ENCODE data around the gene GABRP. TPM values are rescaled to one million over a fixed set of nuclear protein-coding genes. Genes with fewer than 3 reads are reported as not detected.

GABRP gene, protein sequence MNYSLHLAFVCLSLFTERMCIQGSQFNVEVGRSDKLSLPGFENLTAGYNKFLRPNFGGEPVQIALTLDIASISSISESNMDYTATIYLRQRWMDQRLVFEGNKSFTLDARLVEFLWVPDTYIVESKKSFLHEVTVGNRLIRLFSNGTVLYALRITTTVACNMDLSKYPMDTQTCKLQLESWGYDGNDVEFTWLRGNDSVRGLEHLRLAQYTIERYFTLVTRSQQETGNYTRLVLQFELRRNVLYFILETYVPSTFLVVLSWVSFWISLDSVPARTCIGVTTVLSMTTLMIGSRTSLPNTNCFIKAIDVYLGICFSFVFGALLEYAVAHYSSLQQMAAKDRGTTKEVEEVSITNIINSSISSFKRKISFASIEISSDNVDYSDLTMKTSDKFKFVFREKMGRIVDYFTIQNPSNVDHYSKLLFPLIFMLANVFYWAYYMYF
- not detected for total RNA-seq

DNA sequence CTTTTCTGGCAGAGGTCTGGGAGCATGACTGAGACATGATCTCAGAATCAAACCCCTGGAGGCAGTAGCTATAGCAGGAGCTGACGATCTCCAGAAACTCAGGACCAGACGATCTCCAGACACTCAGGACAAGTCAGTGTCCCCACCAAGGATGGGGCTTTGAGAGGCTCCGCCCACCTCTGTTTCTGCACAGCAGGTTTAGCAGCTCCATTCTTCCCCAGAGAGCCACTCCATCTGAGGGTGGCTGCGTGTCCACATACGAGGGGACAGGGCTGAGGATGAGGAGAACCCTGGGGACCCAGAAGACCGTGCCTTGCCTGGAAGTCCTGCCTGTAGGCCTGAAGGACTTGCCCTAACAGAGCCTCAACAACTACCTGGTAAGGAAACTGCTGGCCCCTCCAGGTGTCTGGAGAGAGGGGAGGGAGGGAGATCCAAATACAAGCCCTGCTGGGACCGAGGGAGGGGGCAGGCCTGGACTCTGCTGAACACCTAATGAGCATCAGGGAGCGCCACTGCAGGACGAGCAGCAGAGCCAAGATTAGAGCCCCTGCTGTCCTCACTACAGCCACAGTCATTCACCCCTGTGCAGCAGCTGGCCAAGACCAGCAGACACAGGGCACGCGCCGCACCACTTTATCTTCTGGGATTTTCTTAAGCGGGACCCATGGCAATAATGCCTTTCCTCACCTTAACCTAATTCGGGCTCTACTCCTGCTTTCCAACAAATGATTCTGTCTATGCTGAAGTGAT lies at the start of gene GABRP:
TSS of gene GABRP (plus strand) at position 228 of the 750 bp plus-strand sequence. CDS start 4,891 bp downstream, outside the sequence.
- Mint-ChIP-seq H3K4me3 (no peak within 1 kb of the TSS), H3K36me3 (ENCODE audit: low read depth) (no peaks in the 10 kb centered on the region), H3K4me1 (ENCODE audit: low read depth) (no peaks in the 10 kb centered on the region), H3K27ac (no peak within 1 kb of the TSS), H3K27me3 (ENCODE audit: low read depth) (no peaks in the 10 kb centered on the region), H3K9me3 (no peaks in the 10 kb centered on the region)
- intact Hi-C loops (cut with micrococcal nuclease) = no loop called here
- DNase-seq = no peak
- CTCF ChIA-PET = no interaction called here

DNA sequence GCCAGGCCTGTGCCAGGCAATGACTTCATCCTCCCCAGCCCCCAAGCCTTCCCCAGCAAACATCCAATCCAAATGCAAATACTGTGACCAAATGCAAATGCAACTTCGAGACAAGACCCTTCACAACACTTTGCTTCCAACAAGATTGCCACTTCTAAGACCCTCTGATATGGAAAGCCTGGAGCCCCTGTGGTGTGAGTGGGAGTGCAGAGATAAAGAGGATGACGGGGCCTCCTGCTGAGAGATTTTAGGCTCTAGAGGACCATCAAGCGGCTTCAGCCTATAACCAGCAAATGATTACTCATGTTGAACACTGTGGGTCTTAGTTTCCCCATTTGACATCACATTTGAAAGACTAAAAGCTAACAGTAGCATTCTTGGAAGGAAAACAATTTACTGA lies 46.6 kb upstream of the GABRP start:
- no peak for DNase-seq
- Mint-ChIP-seq H3K36me3 (ENCODE audit: low read depth) (no peaks in the 10 kb centered on the region), H3K27ac (no peak overlapping the region), H3K27me3 (ENCODE audit: low read depth) (peaks cover 9% of the 10 kb centered on the region), H3K4me3 (no peak overlapping the region), H3K9me3 (peaks cover 6% of the 10 kb centered on the region), H3K4me1 (ENCODE audit: low read depth) (no peaks in the 10 kb centered on the region)
- CTCF ChIA-PET = no interaction called here
- intact Hi-C loops (cut with micrococcal nuclease) = no loop called here

DNA sequence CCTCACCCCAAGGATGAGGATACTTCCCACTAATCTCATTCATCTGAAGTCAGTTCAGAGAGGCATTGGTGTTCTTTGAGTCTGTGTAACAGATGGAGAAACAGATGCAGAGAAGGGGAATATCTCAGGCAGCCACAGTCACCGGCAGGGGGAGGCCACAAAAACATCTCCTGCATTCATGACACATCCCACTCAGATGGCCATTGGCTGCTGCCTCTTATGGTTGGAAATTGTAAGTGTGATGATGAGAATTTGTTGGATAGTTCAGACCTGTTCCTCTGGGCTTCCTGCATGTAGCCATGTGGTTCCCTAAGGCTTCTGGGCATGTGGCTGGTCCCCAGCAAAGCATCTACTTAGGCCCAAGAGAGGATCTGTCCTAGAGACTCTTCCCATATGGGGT lies 45.9 kb upstream of the GABRP start:
- Mint-ChIP-seq H3K4me1 (ENCODE audit: low read depth) (no peaks in the 10 kb centered on the region), H3K27me3 (ENCODE audit: low read depth) (peaks cover 10% of the 10 kb centered on the region), H3K4me3 (no peak overlapping the region), H3K9me3 (peaks cover 6% of the 10 kb centered on the region), H3K36me3 (ENCODE audit: low read depth) (no peaks in the 10 kb centered on the region), H3K27ac (no peak overlapping the region)
- CTCF ChIA-PET = no interaction called here
- intact Hi-C loops (cut with micrococcal nuclease) = no loop called here
- no peak for DNase-seq

DNA sequence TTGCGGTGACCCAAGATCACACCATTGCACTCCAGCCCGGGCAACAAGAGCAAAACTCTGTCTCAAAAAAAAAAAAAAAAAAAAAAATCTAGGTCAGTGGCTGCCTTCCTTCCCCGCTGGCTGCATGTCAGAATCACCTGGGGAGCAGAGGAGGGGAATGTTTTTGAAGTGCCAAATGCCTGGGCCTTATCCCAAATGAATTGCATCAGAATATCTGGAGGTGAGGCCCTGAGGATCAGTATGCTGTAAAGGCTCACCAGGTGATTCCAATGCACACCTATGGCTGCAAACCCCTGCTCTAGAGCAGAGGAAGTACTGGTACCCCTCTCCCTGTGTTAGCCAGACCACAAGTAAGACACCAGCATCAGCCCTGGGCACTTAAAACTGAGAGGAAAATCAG lies 44.7 kb upstream of the GABRP start:
- peaks cover 2% of the 10 kb centered on the region for H3K4me1 Mint-ChIP-seq (ENCODE audit: low read depth)
- H3K9me3 Mint-ChIP-seq = peaks cover 6% of the 10 kb centered on the region
- H3K36me3 Mint-ChIP-seq (ENCODE audit: low read depth) = no peaks in the 10 kb centered on the region
- no peak for DNase-seq
- CTCF ChIA-PET = no interaction called here
- intact Hi-C loops (cut with micrococcal nuclease) = no loop called here
- H3K4me3 Mint-ChIP-seq = no peak overlapping the region
- H3K27me3 Mint-ChIP-seq (ENCODE audit: low read depth) = peaks cover 18% of the 10 kb centered on the region
- no peak overlapping the region for H3K27ac Mint-ChIP-seq

DNA sequence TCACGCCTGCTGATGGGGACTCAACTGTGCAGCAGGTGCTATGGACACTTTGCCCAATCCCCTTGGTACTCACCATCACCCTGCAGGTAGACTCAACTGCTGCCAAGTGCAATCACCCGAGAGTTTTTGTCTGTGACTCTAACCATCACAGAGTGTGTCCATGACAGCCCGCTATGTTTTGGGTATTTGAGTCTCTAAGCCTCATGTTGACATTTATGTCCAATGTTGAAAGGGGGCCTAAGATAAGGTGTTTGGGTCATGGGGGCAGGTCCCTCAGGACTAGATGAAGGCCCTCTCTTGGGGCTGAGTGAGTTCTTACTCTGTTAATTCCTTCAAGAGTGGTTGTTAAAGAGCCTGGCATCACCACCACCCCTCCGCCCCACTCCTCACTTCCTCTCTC lies 44.1 kb upstream of the GABRP start:
- peaks cover 6% of the 10 kb centered on the region for H3K9me3 Mint-ChIP-seq
- H3K36me3 Mint-ChIP-seq (ENCODE audit: low read depth) = no peaks in the 10 kb centered on the region
- no peak overlapping the region for H3K27ac Mint-ChIP-seq
- H3K27me3 Mint-ChIP-seq (ENCODE audit: low read depth) = peaks cover 21% of the 10 kb centered on the region
- peaks cover 7% of the 10 kb centered on the region for H3K4me1 Mint-ChIP-seq (ENCODE audit: low read depth)
- CTCF ChIA-PET = no interaction called here
- DNase-seq = no peak
- no peak overlapping the region for H3K4me3 Mint-ChIP-seq
- intact Hi-C loops (cut with micrococcal nuclease) = no loop called here

DNA sequence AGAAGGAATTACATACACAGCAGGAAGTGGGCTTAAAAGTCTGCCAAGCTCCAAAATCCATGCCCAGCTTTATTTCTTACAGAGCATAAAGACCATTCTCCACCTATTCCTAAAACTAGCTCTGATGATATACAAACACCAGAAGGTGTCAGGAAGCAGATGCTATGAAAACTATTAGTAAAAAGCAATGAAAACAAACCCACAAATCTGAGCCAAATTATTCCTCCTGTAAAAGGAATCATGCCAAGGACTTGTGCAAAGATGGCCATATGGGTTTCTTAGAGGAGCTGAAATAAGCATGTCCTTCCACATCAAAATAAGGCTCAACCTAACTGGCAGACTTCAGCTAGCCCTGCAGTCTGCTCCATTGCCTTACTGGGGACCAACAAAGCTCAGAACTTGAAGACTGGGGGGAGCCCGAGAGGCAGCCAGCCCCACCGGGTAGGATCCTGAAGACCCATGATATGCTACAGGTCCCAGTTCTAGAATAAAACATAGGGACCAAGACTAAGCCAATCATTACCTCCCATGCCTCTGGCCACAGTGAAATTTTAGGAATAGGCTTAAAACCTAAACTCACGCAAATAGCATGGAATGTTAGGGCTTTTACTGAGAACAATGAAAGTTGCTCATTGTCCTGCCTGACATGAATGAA lies 42.8 kb upstream of the GABRP start:
- no peak for DNase-seq
- no peak overlapping the region for H3K27ac Mint-ChIP-seq
- no peaks in the 10 kb centered on the region for H3K36me3 Mint-ChIP-seq (ENCODE audit: low read depth)
- H3K4me1 Mint-ChIP-seq (ENCODE audit: low read depth) = peaks cover 7% of the 10 kb centered on the region
- no peak overlapping the region for H3K4me3 Mint-ChIP-seq
- peaks cover 3% of the 10 kb centered on the region for H3K9me3 Mint-ChIP-seq
- H3K27me3 Mint-ChIP-seq (ENCODE audit: low read depth) = peaks cover 25% of the 10 kb centered on the region
- intact Hi-C loops (cut with micrococcal nuclease) = loop anchor here (5.0 kb wide), 3 partner anchors 103 to 1167 kb away; no protein-coding TSS in a partner anchor
- CTCF ChIA-PET = interaction anchor here (0.6 to 0.7 kb wide), 2 partner anchors 571 to 592 kb away, joined by 3 read pairs; no protein-coding TSS in a partner anchor

DNA sequence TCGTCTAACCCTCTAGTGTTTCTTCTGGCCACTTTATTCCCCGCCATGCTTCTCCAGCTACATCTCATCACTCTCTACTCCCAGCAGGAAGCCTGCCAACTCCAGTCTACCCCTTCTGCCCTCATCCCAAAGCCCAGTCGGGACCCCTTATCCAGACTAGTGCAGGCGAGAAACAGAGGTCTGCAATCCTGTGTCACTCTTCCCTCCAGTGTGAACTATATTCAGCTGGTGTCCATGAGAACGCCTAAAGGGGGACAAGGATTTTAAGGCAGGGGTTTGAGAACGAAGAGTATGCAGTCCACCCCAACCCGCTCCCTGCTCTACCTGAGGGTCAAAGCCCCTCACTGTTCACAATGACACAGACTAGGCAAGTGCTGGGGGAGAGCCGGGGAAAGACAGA lies 41.7 kb upstream of the GABRP start:
- no peaks in the 10 kb centered on the region for H3K36me3 Mint-ChIP-seq (ENCODE audit: low read depth)
- intact Hi-C loops (cut with micrococcal nuclease) = loop anchor here (5.0 kb wide), 3 partner anchors 104 to 1166 kb away; no protein-coding TSS in a partner anchor
- peaks cover 25% of the 10 kb centered on the region for H3K27me3 Mint-ChIP-seq (ENCODE audit: low read depth)
- H3K4me1 Mint-ChIP-seq (ENCODE audit: low read depth) = peaks cover 7% of the 10 kb centered on the region
- no peak overlapping the region for H3K4me3 Mint-ChIP-seq
- CTCF ChIA-PET = no interaction called here
- H3K9me3 Mint-ChIP-seq = no peaks in the 10 kb centered on the region
- no peak for DNase-seq
- no peak overlapping the region for H3K27ac Mint-ChIP-seq

DNA sequence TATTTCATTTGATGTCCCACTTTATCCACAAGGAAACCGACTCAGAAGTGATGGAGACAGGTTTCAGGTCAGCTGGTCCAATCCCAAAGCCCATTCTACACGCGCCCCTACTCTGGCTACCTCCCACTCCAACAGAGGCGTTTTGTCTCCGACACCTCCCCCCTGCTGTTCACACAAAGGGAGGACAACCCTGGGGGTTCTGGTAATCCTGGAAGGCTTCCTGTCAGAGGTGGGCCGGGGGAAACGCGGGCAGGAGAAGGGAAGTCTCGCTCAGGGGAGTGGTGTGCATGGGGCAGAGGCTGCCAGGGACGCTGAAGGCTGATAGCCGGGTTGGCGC lies 39.7 kb upstream of the GABRP start:
- Mint-ChIP-seq H3K36me3 (ENCODE audit: low read depth) (no peaks in the 10 kb centered on the region), H3K27ac (no peak overlapping the region), H3K9me3 (no peaks in the 10 kb centered on the region), H3K27me3 (ENCODE audit: low read depth) (peaks cover 28% of the 10 kb centered on the region), H3K4me3 (no peak overlapping the region), H3K4me1 (ENCODE audit: low read depth) (peaks cover 7% of the 10 kb centered on the region)
- intact Hi-C loops (cut with micrococcal nuclease) = loop anchor here (1.0 to 5.0 kb wide), 5 partner anchors 47 to 1163 kb away; no protein-coding TSS in a partner anchor
- DNase-seq = no peak
- CTCF ChIA-PET = interaction anchor here (2.3 kb wide), 1 partner anchor 47 kb away, joined by 15 read pairs; no protein-coding TSS in a partner anchor

DNA sequence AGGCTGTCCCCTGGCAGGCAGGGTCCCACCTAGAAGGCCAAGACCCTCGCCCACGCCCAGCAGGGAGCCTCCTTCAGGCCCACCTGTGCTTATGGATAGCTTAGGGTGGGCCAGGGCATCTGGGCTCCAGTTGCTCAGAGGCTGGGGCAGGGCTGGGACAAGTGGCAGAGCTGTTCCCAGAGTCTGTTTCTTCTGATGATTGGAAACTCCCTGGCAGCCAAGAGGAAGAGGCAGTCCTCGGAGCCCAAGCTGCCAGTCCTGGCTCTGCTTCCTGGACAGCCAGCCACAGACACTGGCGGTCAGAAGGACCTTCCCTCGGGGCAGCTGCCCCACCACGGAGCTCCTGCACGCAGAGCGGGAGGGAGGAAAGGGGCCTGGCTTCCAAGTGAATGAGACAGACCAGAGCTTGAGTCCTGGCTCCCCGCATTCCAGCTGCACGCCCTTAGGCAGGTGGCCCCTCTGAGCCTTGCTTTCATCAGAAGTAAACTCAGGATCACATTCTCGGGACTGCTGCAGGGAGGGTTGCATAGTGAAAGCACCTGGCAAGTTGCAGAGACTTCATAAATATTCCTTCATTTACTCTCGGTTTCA lies 37.9 kb upstream of the GABRP start:
- Mint-ChIP-seq H3K27me3 (ENCODE audit: low read depth) (peaks cover 33% of the 10 kb centered on the region), H3K36me3 (ENCODE audit: low read depth) (no peaks in the 10 kb centered on the region), H3K4me1 (ENCODE audit: low read depth) (peaks cover 7% of the 10 kb centered on the region), H3K27ac (no peak overlapping the region), H3K4me3 (no peak overlapping the region), H3K9me3 (no peaks in the 10 kb centered on the region)
- intact Hi-C loops (cut with micrococcal nuclease) = loop anchor here (2.0 kb wide), 1 partner anchor 591 kb away; no protein-coding TSS in a partner anchor
- CTCF ChIA-PET = interaction anchor here (0.6 to 2.3 kb wide), 6 partner anchors 46 to 765 kb away, joined by 3 to 15 read pairs (median 4); no protein-coding TSS in a partner anchor
- DNase-seq = no peak

DNA sequence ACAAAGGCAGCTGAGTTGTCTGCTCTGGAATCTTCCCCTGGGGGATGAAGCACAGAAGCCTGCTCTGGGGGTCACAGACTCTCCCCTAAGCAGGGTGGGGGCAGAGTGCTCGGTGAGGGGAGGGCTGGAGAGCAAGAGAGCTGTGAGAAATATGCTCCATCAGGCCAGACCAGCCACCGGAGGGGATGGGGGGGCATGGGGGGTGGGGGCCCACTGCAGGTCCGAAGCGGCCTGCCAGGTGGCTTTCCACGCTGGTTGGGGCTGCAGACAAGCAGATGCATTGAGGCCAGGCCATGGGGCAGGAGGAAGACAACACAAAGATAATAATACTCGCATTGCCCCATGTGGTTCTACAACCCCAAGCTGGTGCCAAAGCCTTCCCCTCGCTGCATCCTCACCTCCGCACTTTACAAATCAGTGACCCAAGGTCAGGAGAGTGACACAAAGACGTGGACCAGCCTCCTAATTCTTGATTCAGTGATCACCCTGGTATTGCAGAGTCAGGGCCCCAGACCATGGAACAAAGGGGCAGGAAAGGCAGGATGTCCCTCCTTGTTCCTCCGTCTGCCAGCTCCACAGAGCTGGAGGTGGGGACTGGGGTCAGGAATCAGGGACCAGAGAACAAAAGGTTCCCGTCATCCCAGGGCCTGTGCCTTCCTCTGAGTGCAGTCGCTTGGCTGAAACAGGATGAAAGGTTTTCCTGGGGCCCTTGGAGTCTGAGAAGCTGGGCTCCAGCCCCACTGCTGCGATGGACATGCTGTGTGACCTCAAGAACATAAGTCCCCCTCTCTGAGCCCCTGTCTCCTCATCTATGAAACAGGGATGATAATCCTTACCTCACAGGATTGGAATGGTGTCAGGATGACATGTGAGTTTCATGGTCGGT lies 37.2 kb upstream of the GABRP start:
- intact Hi-C loops (cut with micrococcal nuclease) = no loop called here
- CTCF ChIA-PET = interaction anchor here (0.6 to 2.3 kb wide), 4 partner anchors 45 to 115 kb away, joined by 3 to 15 read pairs (median 4); no protein-coding TSS in a partner anchor
- H3K27me3 Mint-ChIP-seq (ENCODE audit: low read depth) = peaks cover 36% of the 10 kb centered on the region
- H3K9me3 Mint-ChIP-seq = no peaks in the 10 kb centered on the region
- DNase-seq = no peak
- no peak overlapping the region for H3K27ac Mint-ChIP-seq
- no peaks in the 10 kb centered on the region for H3K36me3 Mint-ChIP-seq (ENCODE audit: low read depth)
- H3K4me3 Mint-ChIP-seq = no peak overlapping the region
- peaks cover 7% of the 10 kb centered on the region for H3K4me1 Mint-ChIP-seq (ENCODE audit: low read depth)

DNA sequence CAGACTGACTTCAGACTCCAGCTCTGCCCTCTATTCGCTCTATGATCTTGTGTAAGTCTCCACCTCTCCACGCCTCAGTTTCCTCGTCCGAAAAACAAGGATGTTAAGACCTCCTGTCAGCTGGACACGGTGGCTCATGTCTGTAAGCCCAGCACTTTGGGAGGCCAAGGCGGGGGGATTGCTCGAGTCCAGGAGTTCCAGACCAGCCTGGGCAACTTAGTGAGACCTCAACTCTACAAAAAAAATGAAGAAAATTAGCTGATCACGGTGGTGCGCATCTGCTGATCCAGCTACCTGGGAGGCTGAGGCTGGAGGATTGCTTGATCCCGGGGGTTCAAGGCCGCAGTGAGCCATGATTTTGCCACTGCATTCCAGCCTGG lies 36.6 kb upstream of the GABRP start:
- Mint-ChIP-seq H3K9me3 (no peaks in the 10 kb centered on the region), H3K27me3 (ENCODE audit: low read depth) (peaks cover 33% of the 10 kb centered on the region), H3K4me1 (ENCODE audit: low read depth) (peaks cover 7% of the 10 kb centered on the region), H3K4me3 (no peak overlapping the region), H3K36me3 (ENCODE audit: low read depth) (no peaks in the 10 kb centered on the region), H3K27ac (no peak overlapping the region)
- DNase-seq = no peak
- CTCF ChIA-PET = interaction anchor here (0.6 kb wide), 2 partner anchors 44 to 46 kb away, joined by 3 to 4 read pairs; no protein-coding TSS in a partner anchor
- intact Hi-C loops (cut with micrococcal nuclease) = no loop called here
